Heart right ventricle (tissue), 16 donors: ENCODE measurements around the gene PFKFB1. TPM values are rescaled to one million over a fixed set of nuclear protein-coding genes. Genes with fewer than 3 reads are reported as not detected.

Experiments used
- ATAC-seq, 8 donors: fragments of 200-7000 bp; cut with Tn5 transposase; one replicate each; pipeline ENCODE4 v1.9.1; 2020; ENCODE audit warnings: mild to moderate bottlenecking in 8 of 8, moderate library complexity in 8 of 8, moderate number of reproducible peaks in 1 of 8
- DNase-seq, 2 donors: peaks; one replicate each; pipeline ENCODE4 v3.0.0-alpha.2; 2020
- H3K27ac ChIP-seq, 10 donors: fragments of 200-600 bp; sonication (generic) in 2 of 10; one replicate each; pipeline versions ENCODE4 v1.5.0 to v1.8.0; 2020 to 2022; ENCODE audit warnings: mild to moderate bottlenecking in 3 of 10
- H3K27me3 ChIP-seq, 7 donors: fragments of 200-600 bp; one replicate each; pipeline ENCODE4 v1.8.0; 2021 to 2022; ENCODE audit warnings: mild to moderate bottlenecking in 2 of 7
- H3K36me3 ChIP-seq, 9 donors: fragments of 200-600 bp; sonication (generic) in 1 of 9; one replicate each; pipeline versions ENCODE4 v1.5.0 to v1.8.0; 2020 to 2022; ENCODE audit warnings: mild to moderate bottlenecking in 2 of 9
- H3K4me1 ChIP-seq, 9 donors: fragments of 200-600 bp; sonication (generic) in 1 of 9; one replicate each; pipeline versions ENCODE4 v1.5.0 to v1.8.0; 2020 to 2022; ENCODE audit warnings: mild to moderate bottlenecking in 4 of 9
- H3K4me3 ChIP-seq, 10 donors: fragments of 200-600 bp; sonication (generic) in 2 of 10; one replicate each; pipeline versions ENCODE4 v1.5.0 to v1.8.0; 2020 to 2022; ENCODE audit warnings: mild to moderate bottlenecking in 7 of 10, moderate library complexity in 2 of 10
- H3K9me3 ChIP-seq, 11 donors: fragments of 200-600 bp in 10 of 11; sonication (generic) in 2 of 11; one replicate each; pipeline versions ENCODE4 v1.5.0 to v1.8.0; 2013 to 2022; ENCODE audit warnings: mild to moderate bottlenecking in 2 of 11, control low read depth in 1 of 11, moderate library complexity in 1 of 11
- WGBS, 2 donors: extraction: QIAGEN DNeasy Blood & Tissue Kit; methylation state at CpG; one replicate each; pipeline ENCODE4 v1.1.7; 2013; ENCODE audit warnings: inconsistent platforms in 1 of 2; 5-methylcytosine and 5-hydroxymethylcytosine counted together
- intact Hi-C, 10 donors: fragments of 100-400 bp; cut with DNase I; formaldehyde crosslinking; loops; one replicate each; pipeline versions ENCODE4 v1.11.1 to v1.14.2; 2022
- polyA plus RNA-seq, 2 donors: library from polyadenylated mRNA; stranded (reverse); fragments of 200-250 nt; gene quantifications; one replicate each; pipeline ENCODE4 v1.2.3, GENCODE V29; 2013
- total RNA-seq, 10 donors: library from RNA; stranded (reverse); fragmentation: NEBNext Ultra II Directional in 3 of 10; extraction: Animal tissue kit (Norgen Biotek cat#: 25700) in 3 of 10; gene quantifications; one replicate each; pipeline versions ENCODE4 v1.2.1 to v1.2.4, GENCODE V29; 2021 to 2023
- TF ChIP-seq, protein P1 (sequence below), 9 donors: fragments of 200-600 bp; sonication (generic) in 2 of 9; IDR thresholded peaks; one replicate each; pipeline versions ENCODE4 v1.5.0 to v1.8.0; 2021 to 2022; ENCODE audit warnings: antibody characterized with exemption in 9 of 9, mild to moderate bottlenecking in 5 of 9, moderate library complexity in 1 of 9
- donor health status: Arrhythmogenic right ventricular cardiomyopathy.
- donor health status: ischemic (EF 13 %, LVEDD 7.1; RV severe dilation, severe dysfunction).
- donor health status: healthy with polysubstance abuse.
- donor health status: DM: no; HTN: yes; CAD: no.
- donor health status: DM: no; HTN: no; CAD: no.
- donor health status: ischemic (EF 25% LVEDD 6.9; RV normal size, moderate dysfunction).
- donor health status: ischemic (EF 25% LVEDD 5.7; RV mildly dilated, moderate dysfunction).
- donor health status: healthy.
- donor health status: DM: yes; HTN: yes; CAD: no.
- donor health status: Ischemic cardiomyopathy.
- donor health status: ischemic (EF 35%, LVEDD 5.7; RV mildly dilated, moderate dysfunction).
- donor health status: nonischemic (EF 11% LVEDD 7.7; RV severe dilation, severe dysfunction).
- donor health status: DM: yes; HTN: yes; CAD: no.
- donor health status: PGD.
- donor health status: ischemic (EF 29% LVEDD 5.4; RV normal size, mild dysfunction).
- donor health status: nonischemic (EF 23%, LVEDD 6.1; RV moderate dilation, normal function).

Gene PFKFB1
- total and polyA plus RNA-seq, 12 donors, result 0.12 to 0.59 (median 0.24) TPM; not detected in 6

- no peak overlapping the region for H3K4me3 ChIP-seq
- 91 to 96% methylated on average over 10 of the region's 10 CpGs for WGBS, 2 donors
- H3K36me3 ChIP-seq, result peaks cover 0 to 7% (median 0%) of the 10 kb centered on the region in 9 donors
- TF ChIP-seq, protein P1, sequence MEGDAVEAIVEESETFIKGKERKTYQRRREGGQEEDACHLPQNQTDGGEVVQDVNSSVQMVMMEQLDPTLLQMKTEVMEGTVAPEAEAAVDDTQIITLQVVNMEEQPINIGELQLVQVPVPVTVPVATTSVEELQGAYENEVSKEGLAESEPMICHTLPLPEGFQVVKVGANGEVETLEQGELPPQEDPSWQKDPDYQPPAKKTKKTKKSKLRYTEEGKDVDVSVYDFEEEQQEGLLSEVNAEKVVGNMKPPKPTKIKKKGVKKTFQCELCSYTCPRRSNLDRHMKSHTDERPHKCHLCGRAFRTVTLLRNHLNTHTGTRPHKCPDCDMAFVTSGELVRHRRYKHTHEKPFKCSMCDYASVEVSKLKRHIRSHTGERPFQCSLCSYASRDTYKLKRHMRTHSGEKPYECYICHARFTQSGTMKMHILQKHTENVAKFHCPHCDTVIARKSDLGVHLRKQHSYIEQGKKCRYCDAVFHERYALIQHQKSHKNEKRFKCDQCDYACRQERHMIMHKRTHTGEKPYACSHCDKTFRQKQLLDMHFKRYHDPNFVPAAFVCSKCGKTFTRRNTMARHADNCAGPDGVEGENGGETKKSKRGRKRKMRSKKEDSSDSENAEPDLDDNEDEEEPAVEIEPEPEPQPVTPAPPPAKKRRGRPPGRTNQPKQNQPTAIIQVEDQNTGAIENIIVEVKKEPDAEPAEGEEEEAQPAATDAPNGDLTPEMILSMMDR (IDR thresholded peaks at IDR 0.05), result no peak
- H3K27me3 ChIP-seq, result no peaks in the 10 kb centered on the region
- intact Hi-C loops, result no loop called here
- H3K9me3 ChIP-seq, result no peaks in the 10 kb centered on the region
- no peaks in the 10 kb centered on the region for H3K4me1 ChIP-seq
- ATAC-seq (no peak), DNase-seq (no peak)
- H3K27ac ChIP-seq, result no peak overlapping the region
Measured at GRCh38 chrX:54933150-54933826, 60.7 kb downstream of the PFKFB1 start.

DNA sequence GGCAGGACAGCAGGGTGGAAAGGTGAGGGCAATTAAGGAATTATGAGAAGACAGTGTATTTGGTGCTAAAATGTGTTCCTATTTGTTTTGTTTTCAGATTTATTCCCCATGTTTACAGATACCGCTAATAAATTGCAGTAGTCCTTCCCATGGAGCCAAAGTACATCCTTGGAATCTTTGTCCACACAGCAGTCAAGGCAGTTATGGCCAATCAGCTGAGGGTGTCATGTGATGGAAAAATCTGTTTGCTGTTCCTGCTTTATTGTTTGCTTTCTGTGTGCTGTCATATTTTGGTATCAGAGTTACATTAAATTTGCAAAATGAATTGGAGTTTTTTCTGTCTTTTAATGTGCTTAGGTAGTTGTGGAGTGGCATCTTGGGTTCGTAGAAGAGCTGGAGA, 62.9 kb downstream of the PFKFB1 start:
- Histone ChIP-seq H3K27me3 (no peaks in the 10 kb centered on the region), H3K36me3 (peaks cover 0 to 13% (median 0%) of the 10 kb centered on the region in 9 donors), H3K4me3 (no peak overlapping the region), H3K27ac (no peak overlapping the region), H3K4me1 (no peaks in the 10 kb centered on the region), H3K9me3 (no peaks in the 10 kb centered on the region)
- no peak for ATAC-seq
- DNase-seq, result no peak
- WGBS, 2 donors, result 89 to 93% methylated on average over 2 of the region's 2 CpGs
- TF ChIP-seq, protein P1 (IDR thresholded peaks at IDR 0.05), result no peak
- intact Hi-C loops, result no loop called here

- intact Hi-C loops, result no loop called here
- ATAC-seq (no peak), DNase-seq (no peak)
- WGBS, 2 donors, result 97 to 98% methylated on average over 17 of the region's 17 CpGs
- H3K9me3 ChIP-seq, result no peaks in the 10 kb centered on the region
- peaks cover 0 to 13% (median 0%) of the 10 kb centered on the region in 9 donors for H3K36me3 ChIP-seq
- TF ChIP-seq, protein P1 (IDR thresholded peaks at IDR 0.05), result no peak
- no peak overlapping the region for H3K4me3 ChIP-seq
- H3K4me1 ChIP-seq, result no peaks in the 10 kb centered on the region
- H3K27me3 ChIP-seq, result no peaks in the 10 kb centered on the region
- H3K27ac ChIP-seq, result no peak overlapping the region
Measured at GRCh38 chrX:54930291-54931049, 63.5 kb downstream of the PFKFB1 start.

GRCh38 chrX:54928876-54929275, 65.1 kb downstream of the PFKFB1 start:
- ATAC-seq, result no peak
- intact Hi-C loops, result no loop called here
- no peaks in the 10 kb centered on the region for H3K4me1 ChIP-seq
- H3K9me3 ChIP-seq, result no peaks in the 10 kb centered on the region
- TF ChIP-seq, protein P1 (IDR thresholded peaks at IDR 0.05), result no peak
- no peak overlapping the region for H3K4me3 ChIP-seq
- H3K27ac ChIP-seq, result no peak overlapping the region
- H3K36me3 ChIP-seq, result peaks cover 0 to 13% (median 0%) of the 10 kb centered on the region in 9 donors
- DNase-seq, result no peak
- whole genome bisulfite sequencing, 2 donors, result 94 to 98% methylated on average over 3 of the region's 3 CpGs
- H3K27me3 ChIP-seq, result no peaks in the 10 kb centered on the region
